Measurements from ENCODE around the gene XPA.
"Not testable (repeated sequence)": the region's sequence is repeated elsewhere in the genome, so short reads cannot be mapped to it uniquely, and the experiment has no call there.

Gene XPA

GRCh38 chr9:97703437-97704344, 6.6 kb upstream of the XPA start:
- DNase-seq: peak; percentile 46

GRCh38 chr9:97699824-97700223, 2.7 kb upstream of the XPA start:
- DNase-seq: not testable (repeated sequence)

- not testable (repeated sequence) for DNase-seq
Measured at GRCh38 chr9:97699281-97699680, 2.1 kb upstream of the XPA start.

- no peak for DNase-seq
Measured at GRCh38 chr9:97698865-97699264, 1.7 kb upstream of the XPA start.

- no peak for DNase-seq
Measured at GRCh38 chr9:97697837-97698236, 697 bp upstream of the XPA start.

- no peak for DNase-seq
Measured at GRCh38 chr9:97695995-97696802, 941 bp downstream of the XPA start.

GRCh38 chr9:97695390-97695789, 1.8 kb downstream of the XPA start:
- DNase-seq: no peak

GRCh38 chr9:97694769-97695168, 2.4 kb downstream of the XPA start:
- no peak for DNase-seq

- DNase-seq: no peak
Measured at GRCh38 chr9:97689401-97690180, 7.5 kb downstream of the XPA start.

GRCh38 chr9:97688654-97689053, 8.5 kb downstream of the XPA start:
- DNase-seq: no peak

GRCh38 chr9:97682242-97682641, 14.9 kb downstream of the XPA start:
- no peak for DNase-seq

GRCh38 chr9:97675655-97676054, 21.5 kb downstream of the XPA start:
- DNase-seq: no peak

GRCh38 chr9:97673922-97674321, 23.2 kb downstream of the XPA start:
- DNase-seq: no peak

- DNase-seq: no peak
Measured at GRCh38 chr9:97672403-97672802, 24.7 kb downstream of the XPA start.

GRCh38 chr9:97670586-97670985, 26.6 kb downstream of the XPA start:
- no peak for DNase-seq

- no peak for DNase-seq
Measured at GRCh38 chr9:97668485-97668884, 28.7 kb downstream of the XPA start.

GRCh38 chr9:97666907-97667686, 30.0 kb downstream of the XPA start:
- DNase-seq: no peak

GRCh38 chr9:97665742-97666141, 31.4 kb downstream of the XPA start:
- no peak for DNase-seq

- no peak for DNase-seq
Measured at GRCh38 chr9:97660847-97661246, 36.3 kb downstream of the XPA start.

- no peak for DNase-seq
Measured at GRCh38 chr9:97660340-97660739, 36.8 kb downstream of the XPA start.

- no peak for DNase-seq
Measured at GRCh38 chr9:97659771-97660170, 37.4 kb downstream of the XPA start.

GRCh38 chr9:97658707-97659106, 38.4 kb downstream of the XPA start:
- DNase-seq: no peak

Data from stimulated activated CD8-positive, alpha-beta memory T cell treated with anti-CD3 and anti-CD28 coated beads, Interleukin-4, amount 100 ng/mL, for 48 hours (primary cell).